GM18498 (cell line): Measurements from ENCODE around the gene SLC28A1.

Experiments
- ATAC-seq: cut with Tn5 transposase; IDR thresholded peaks from one replicate; pipeline ENCODE4 v1.9.1; 2021; ENCODE audit warnings: mild to moderate bottlenecking, moderate library complexity; ENCODE audit not compliant: unreplicated experiment

The SLC28A1 gene

GRCh38 chr15:84934942-84935729 lies 50.7 kb downstream of the SLC28A1 start:
- ATAC-seq, result no peak

GRCh38 chr15:84937144-84937543 lies 52.7 kb downstream of the SLC28A1 start:
- ATAC-seq, result no peak

- no peak for ATAC-seq
Measured at GRCh38 chr15:84938726-84939125, 54.3 kb downstream of the SLC28A1 start.

GRCh38 chr15:84940399-84940798 lies 55.9 kb downstream of the SLC28A1 start:
- ATAC-seq, result no peak

GRCh38 chr15:84942456-84942855 lies 58.0 kb downstream of the SLC28A1 start:
- no peak for ATAC-seq

- ATAC-seq, result no peak
Measured at GRCh38 chr15:84944311-84944710, 59.8 kb downstream of the SLC28A1 start.

GRCh38 chr15:84944861-84945260 lies 60.4 kb downstream of the SLC28A1 start:
- ATAC-seq, result no peak

GRCh38 chr15:84946772-84947489 lies 62.5 kb downstream of the SLC28A1 start:
- ATAC-seq, result no peak

- ATAC-seq, result no peak
Measured at GRCh38 chr15:84947947-84948830, 63.7 kb downstream of the SLC28A1 start.

- ATAC-seq, result no peak
Measured at GRCh38 chr15:84949043-84949442, 64.6 kb downstream of the SLC28A1 start.

- ATAC-seq, result no peak
Measured at GRCh38 chr15:84949845-84950569, 65.5 kb downstream of the SLC28A1 start.

- ATAC-seq, result no peak
Measured at GRCh38 chr15:84950570-84951111, 66.2 kb downstream of the SLC28A1 start.

GRCh38 chr15:84951736-84952135 lies 67.3 kb downstream of the SLC28A1 start:
- ATAC-seq, result no peak

- ATAC-seq, result no peak
Measured at GRCh38 chr15:84953136-84953535, 68.7 kb downstream of the SLC28A1 start.

- no peak for ATAC-seq
Measured at GRCh38 chr15:84953726-84954125, 69.3 kb downstream of the SLC28A1 start.

- no peak for ATAC-seq
Measured at GRCh38 chr15:84955089-84955848, 70.8 kb downstream of the SLC28A1 start.

- no peak for ATAC-seq
Measured at GRCh38 chr15:84956199-84956598, 71.7 kb downstream of the SLC28A1 start.

- no peak for ATAC-seq
Measured at GRCh38 chr15:84960391-84961113, 76.1 kb downstream of the SLC28A1 start.

- ATAC-seq, result no peak
Measured at GRCh38 chr15:84961114-84961452, 76.6 kb downstream of the SLC28A1 start.
